A673 (cell line): ENCODE data around the gene PVR. TPM values are rescaled to one million over a fixed set of nuclear protein-coding genes. Genes with fewer than 3 reads are reported as not detected.
"Not testable (repeated sequence)": the region's sequence is repeated elsewhere in the genome, so short reads cannot be mapped to it uniquely, and the experiment has no call there.

Experiments
- BruUV-seq: library from RNA; stranded (reverse); fragments of 400-500 nt; replicated peaks from 2 replicates; lab custom pipeline; 2021; lab: Mats Ljungman, UMichigan
- CTCF ChIA-PET: fragments of 300-600 bp; sonication (Branson Sonifier 250); formaldehyde crosslinking; loops from one replicate; lab custom pipeline; 2022; ENCODE audit warnings: antibody characterized with exemption; lab: Charles Lee
- POLR2A ChIA-PET: fragments of 300-600 bp; sonication (Branson Sonifier 250); formaldehyde crosslinking; loops from one replicate; lab custom pipeline; 2022; ENCODE audit warnings: antibody characterized with exemption; ENCODE audit not compliant: low non-redundant PET; lab: Charles Lee
- DNase-seq: peaks from one replicate; pipeline ENCODE4 v3.0.0-alpha.2; 2015; ENCODE audit warnings: low spot score
- H3K27ac ChIP-seq: fragments of 200-600 bp; sonication (generic); 2 replicates; pipeline ENCODE4 v1.5.1; 2016; ENCODE audit warnings: mixed run types, low read depth, mild to moderate bottlenecking, mixed read lengths, antibody characterized with exemption, low read length; ENCODE audit not compliant: poor library complexity, severe bottlenecking
- H3K27me3 ChIP-seq: fragments of 200-600 bp; sonication (generic); replicated peaks from 2 replicates; pipeline ENCODE4 v1.6.1; 2017; ENCODE audit warnings: mixed run types, low read depth, mild to moderate bottlenecking, mixed read lengths, antibody characterized with exemption, low read length; ENCODE audit not compliant: insufficient read depth, poor library complexity
- H3K36me3 ChIP-seq: fragments of 200-600 bp; sonication (generic); 2 replicates; pipeline ENCODE4 v1.6.1; 2016; ENCODE audit warnings: mixed run types, mild to moderate bottlenecking, mixed read lengths, antibody characterized with exemption, low read length; ENCODE audit not compliant: insufficient read depth, poor library complexity, severe bottlenecking
- H3K4me1 ChIP-seq: fragments of 200-600 bp; sonication (generic); 2 replicates; pipeline ENCODE4 v1.6.1; 2017; ENCODE audit warnings: mixed run types, mild to moderate bottlenecking, mixed read lengths, antibody characterized with exemption, low read length; ENCODE audit not compliant: insufficient read depth, poor library complexity, severe bottlenecking
- H3K4me3 ChIP-seq: fragments of 200-600 bp; sonication (generic); 2 replicates; pipeline ENCODE4 v1.5.1; 2016; ENCODE audit warnings: low read depth, mixed run types, mild to moderate bottlenecking, mixed read lengths, low read length; ENCODE audit not compliant: poor library complexity, severe bottlenecking
- H3K9me3 ChIP-seq: fragments of 200-600 bp; sonication (generic); 2 replicates; pipeline ENCODE4 v1.6.1; 2016; ENCODE audit warnings: mixed run types, low read depth, mild to moderate bottlenecking, mixed read lengths, antibody characterized with exemption, low read length; ENCODE audit not compliant: poor library complexity, severe bottlenecking
- EZH2 ChIP-seq: fragments of 200-600 bp; sonication (generic); IDR thresholded peaks from 2 replicates; pipeline ENCODE4 v1.6.1; 2017; ENCODE audit warnings: borderline replicate concordance, low read depth, mild to moderate bottlenecking, mixed read lengths, antibody characterized with exemption, low read length; ENCODE audit not compliant: poor library complexity, severe bottlenecking
- intact Hi-C: fragments of 100-400 bp; cut with micrococcal nuclease; formaldehyde crosslinking; loops from one replicate; pipeline ENCODE4 v1.10.0; 2022; ENCODE audit not compliant: unreplicated experiment
- total RNA-seq: library from RNA; stranded (reverse); gene quantifications from 2 replicates; pipeline ENCODE4 v1.2.3, GENCODE V29; 2021
- TF ChIP-seq, protein P1 (sequence below): fragments of 300-800, 200-600 bp; sonication (generic); conservative IDR thresholded peaks from 2 replicates; pipeline ENCODE4 v1.5.1; 2017; ENCODE audit warnings: low read depth, mild to moderate bottlenecking, antibody characterized with exemption, low read length, moderate library complexity, mixed read lengths

Gene PVR
- total RNA-seq, 1 experiment from 2014 or later = 29.5 TPM

DNA sequence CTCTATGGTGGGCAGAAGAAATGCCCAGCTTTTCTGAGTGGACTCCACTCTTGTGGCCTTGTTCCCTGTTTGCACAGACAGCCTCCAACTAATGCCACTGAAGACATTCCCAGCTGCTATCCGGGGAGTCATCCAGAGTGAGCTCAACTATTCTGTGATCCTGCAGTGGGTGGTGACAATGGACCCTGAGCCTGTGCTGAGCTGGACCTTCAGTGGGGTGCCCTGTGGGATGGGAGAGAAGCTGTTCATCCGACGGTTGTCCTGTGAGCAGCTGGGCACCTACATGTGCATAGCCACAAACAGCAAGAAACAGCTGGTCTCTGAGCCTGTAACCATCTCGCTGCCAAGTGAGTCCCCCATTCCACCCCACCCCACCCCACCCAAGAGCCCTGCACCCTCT is 20.1 kb upstream of the PVR start:
- no peaks in the 10 kb centered on the region for H3K36me3 ChIP-seq
- ChIA-PET CTCF (no interaction called here), POLR2A (no interaction called here)
- H3K4me3 ChIP-seq = no peak overlapping the region
- intact Hi-C loops = no loop called here
- DNase-seq = no peak
- H3K4me1 ChIP-seq = no peaks in the 10 kb centered on the region
- no peak overlapping the region for H3K27ac ChIP-seq
- H3K27me3 ChIP-seq = no peaks in the 10 kb centered on the region
- BruUV-seq = no TSS peak
- H3K9me3 ChIP-seq = no peaks in the 10 kb centered on the region
- TF ChIP-seq, protein P1, sequence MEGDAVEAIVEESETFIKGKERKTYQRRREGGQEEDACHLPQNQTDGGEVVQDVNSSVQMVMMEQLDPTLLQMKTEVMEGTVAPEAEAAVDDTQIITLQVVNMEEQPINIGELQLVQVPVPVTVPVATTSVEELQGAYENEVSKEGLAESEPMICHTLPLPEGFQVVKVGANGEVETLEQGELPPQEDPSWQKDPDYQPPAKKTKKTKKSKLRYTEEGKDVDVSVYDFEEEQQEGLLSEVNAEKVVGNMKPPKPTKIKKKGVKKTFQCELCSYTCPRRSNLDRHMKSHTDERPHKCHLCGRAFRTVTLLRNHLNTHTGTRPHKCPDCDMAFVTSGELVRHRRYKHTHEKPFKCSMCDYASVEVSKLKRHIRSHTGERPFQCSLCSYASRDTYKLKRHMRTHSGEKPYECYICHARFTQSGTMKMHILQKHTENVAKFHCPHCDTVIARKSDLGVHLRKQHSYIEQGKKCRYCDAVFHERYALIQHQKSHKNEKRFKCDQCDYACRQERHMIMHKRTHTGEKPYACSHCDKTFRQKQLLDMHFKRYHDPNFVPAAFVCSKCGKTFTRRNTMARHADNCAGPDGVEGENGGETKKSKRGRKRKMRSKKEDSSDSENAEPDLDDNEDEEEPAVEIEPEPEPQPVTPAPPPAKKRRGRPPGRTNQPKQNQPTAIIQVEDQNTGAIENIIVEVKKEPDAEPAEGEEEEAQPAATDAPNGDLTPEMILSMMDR = no peak
- no peak for TF ChIP-seq EZH2

DNA sequence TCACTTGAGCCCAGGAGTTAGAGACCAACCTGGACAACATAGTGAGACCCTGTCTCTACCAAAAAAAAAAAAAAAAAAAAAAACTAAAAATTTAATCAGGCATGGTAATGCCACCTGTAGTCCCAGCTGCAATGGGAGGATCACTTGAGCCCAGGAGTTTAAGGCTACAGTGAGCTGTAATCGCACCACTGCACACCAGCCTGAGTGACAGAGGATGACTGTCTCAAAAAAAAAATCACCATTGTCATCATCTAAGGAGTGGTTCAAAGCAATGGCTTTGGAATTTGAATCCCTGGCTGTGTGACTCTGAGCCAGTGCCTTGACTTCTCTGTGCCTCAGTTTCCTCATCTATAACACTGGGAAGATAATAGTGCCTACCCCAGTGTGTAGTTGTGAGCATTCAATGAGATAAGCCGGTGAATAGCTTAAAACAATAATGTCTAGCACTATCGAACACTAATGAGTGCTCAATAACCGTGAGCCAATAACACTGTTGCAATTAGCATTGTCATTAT is 18.8 kb upstream of the PVR start:
- intact Hi-C loops = no loop called here
- no peak overlapping the region for H3K27ac ChIP-seq
- no peaks in the 10 kb centered on the region for H3K9me3 ChIP-seq
- no peaks in the 10 kb centered on the region for H3K4me1 ChIP-seq
- DNase-seq = no peak
- POLR2A ChIA-PET = no interaction called here
- H3K4me3 ChIP-seq = no peak overlapping the region
- BruUV-seq = no TSS peak
- no peaks in the 10 kb centered on the region for H3K36me3 ChIP-seq
- H3K27me3 ChIP-seq = no peaks in the 10 kb centered on the region
- CTCF ChIA-PET = no interaction called here
- no peak for TF ChIP-seq EZH2
- TF ChIP-seq, protein P1 = no peak

DNA sequence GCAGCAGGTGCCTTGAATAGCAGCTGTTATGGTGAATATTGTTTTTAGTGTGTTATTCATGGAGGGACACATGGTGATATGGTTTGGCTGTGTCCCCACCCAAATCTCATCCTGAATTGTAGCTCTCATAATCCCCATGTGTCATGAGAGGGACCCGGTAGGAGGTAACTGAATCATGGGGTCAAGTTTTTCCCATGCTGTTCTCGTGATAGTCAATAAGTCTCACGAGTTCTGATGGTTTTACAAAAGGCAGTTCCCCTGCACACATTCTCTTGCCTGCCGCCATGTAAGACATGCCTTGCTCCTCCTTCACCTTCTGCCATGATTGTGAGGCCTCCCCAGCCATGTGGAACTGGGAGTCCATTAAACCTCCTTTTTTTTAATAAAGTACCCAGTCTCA is 18.1 kb upstream of the PVR start:
- BruUV-seq, POLR2A ChIA-PET, H3K36me3 ChIP-seq, intact Hi-C loops, H3K27ac ChIP-seq, H3K27me3 ChIP-seq, H3K9me3 ChIP-seq, H3K4me3 ChIP-seq, DNase-seq, H3K4me1 ChIP-seq, CTCF ChIA-PET: not testable (repeated sequence)

DNA sequence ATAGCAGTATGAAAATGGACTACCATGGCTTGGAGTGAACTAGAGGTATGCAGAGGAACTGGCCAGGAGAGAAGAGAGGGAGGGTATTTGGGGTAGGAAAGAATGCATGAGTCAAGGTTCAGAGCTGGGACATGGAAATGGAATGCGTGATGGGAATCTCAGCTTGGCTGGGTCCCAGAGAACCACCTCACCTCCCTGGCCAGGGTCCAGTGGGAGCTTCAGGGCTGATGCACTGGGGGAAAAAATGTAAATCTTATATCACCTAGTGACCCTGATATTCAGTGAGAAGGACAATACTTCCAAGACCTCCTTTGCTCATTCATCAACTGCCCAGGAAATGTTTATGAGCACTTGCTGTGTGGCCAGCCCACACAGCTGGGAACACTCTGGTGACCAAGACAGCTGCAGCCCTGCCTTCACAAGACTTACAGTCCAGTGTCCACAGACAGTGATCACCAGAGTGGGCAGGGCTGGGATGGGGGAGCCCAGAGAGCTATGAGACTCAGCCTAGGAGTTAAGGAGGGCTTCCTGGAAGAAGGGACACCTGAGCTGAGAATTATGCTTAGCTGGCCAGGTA is 17.6 kb upstream of the PVR start:
- BruUV-seq = no TSS peak
- H3K27ac ChIP-seq = no peak overlapping the region

More for the DNA sequence above, 17.6 kb upstream of the PVR start:
- no peaks in the 10 kb centered on the region for H3K9me3 ChIP-seq
- TF ChIP-seq EZH2 = no peak
- TF ChIP-seq, protein P1 = no peak
- H3K27me3 ChIP-seq = no peaks in the 10 kb centered on the region
- ChIA-PET CTCF (no interaction called here), POLR2A (no interaction called here)
- DNase-seq = no peak
- H3K4me1 ChIP-seq = no peaks in the 10 kb centered on the region
- no peaks in the 10 kb centered on the region for H3K36me3 ChIP-seq
- intact Hi-C loops = no loop called here
- H3K4me3 ChIP-seq = no peak overlapping the region
